Neural progenitor cell (in vitro differentiated cells): ENCODE data around the gene DISP3. TPM values are rescaled to one million over a fixed set of nuclear protein-coding genes. Genes with fewer than 3 reads are reported as not detected.

ENCODE experiments used
- DNase-seq: peaks from one replicate; pipeline ENCODE4 v3.0.0-alpha.2; 2016; ENCODE audit warnings: low spot score
- H2AFZ ChIP-seq: fragments of 200-600 bp; sonication (generic); replicated peaks from 2 replicates; pipeline ENCODE4 v1.6.1; 2016; ENCODE audit warnings: antibody characterized with exemption
- H3F3A ChIP-seq: fragments of 200-600 bp; sonication (generic); 2 replicates; pipeline ENCODE4 v1.6.1; 2016; ENCODE audit warnings: antibody characterized with exemption, low read depth
- H3K27ac ChIP-seq: fragments of 200-600 bp; sonication (generic); 2 replicates; pipeline ENCODE4 v1.5.1; 2016; ENCODE audit warnings: mild to moderate bottlenecking
- H3K27me3 ChIP-seq: fragments of 200-600 bp; sonication (generic); 2 replicates; pipeline ENCODE4 v1.6.1; 2016; ENCODE audit warnings: mild to moderate bottlenecking, moderate library complexity
- H3K36me3 ChIP-seq: fragments of 200-600 bp; sonication (generic); 2 replicates; pipeline ENCODE4 v1.5.1; 2016
- H3K4me1 ChIP-seq: fragments of 200-600 bp; sonication (generic); 2 replicates; pipeline ENCODE4 v1.6.1; 2016; ENCODE audit warnings: mixed run types
- H3K4me2 ChIP-seq: fragments of 200-600 bp; sonication (generic); 2 replicates; pipeline ENCODE4 v1.6.1; 2016
- H3K4me3 ChIP-seq: fragments of 200-600 bp; sonication (generic); 2 replicates; pipeline ENCODE4 v1.5.1; 2016
- H3K79me2 ChIP-seq: fragments of 200-600 bp; sonication (generic); 2 replicates; pipeline ENCODE4 v1.6.1; 2016; ENCODE audit warnings: low read depth
- H3K9ac ChIP-seq: fragments of 200-600 bp; sonication (generic); 2 replicates; pipeline ENCODE4 v1.6.1; 2016
- H3K9me3 ChIP-seq: fragments of 200-600 bp; sonication (generic); 2 replicates; pipeline ENCODE4 v1.5.1; 2016; ENCODE audit warnings: low read depth
- H4K20me1 ChIP-seq: fragments of 200-600 bp; sonication (generic); 2 replicates; pipeline ENCODE4 v1.6.1; 2016; ENCODE audit warnings: low read depth
- H3K27ac Mint-ChIP-seq: 3 replicates; pipeline ENCODE4 v1.8.0; 2021; ENCODE audit warnings: mixed read lengths
- H3K27me3 Mint-ChIP-seq: 2 replicates; pipeline ENCODE4 v1.8.0; 2022; ENCODE audit warnings: low read depth, mild to moderate bottlenecking, inconsistent platforms, moderate library complexity, mixed read lengths; ENCODE audit not compliant: insufficient read depth
- H3K36me3 Mint-ChIP-seq: 3 replicates; pipeline ENCODE4 v1.8.0; 2021; ENCODE audit warnings: mixed read lengths
- H3K4me1 Mint-ChIP-seq: 3 replicates; pipeline ENCODE4 v1.8.0; 2021; ENCODE audit warnings: mixed read lengths
- H3K4me3 Mint-ChIP-seq: 3 replicates; pipeline ENCODE4 v1.8.0; 2021; ENCODE audit warnings: mild to moderate bottlenecking, moderate library complexity, mixed read lengths
- H3K9me3 Mint-ChIP-seq: 3 replicates; pipeline ENCODE4 v1.8.0; 2020; ENCODE audit warnings: mixed read lengths
- EZH2 ChIP-seq: fragments of 200-600 bp; sonication (generic); IDR thresholded peaks from 2 replicates; pipeline ENCODE4 v1.6.1; 2017; ENCODE audit warnings: antibody characterized with exemption, mild to moderate bottlenecking, moderate library complexity
- EZH2phosphoT487 ChIP-seq: fragments of 200-600 bp; sonication (generic); IDR thresholded peaks from 2 replicates; pipeline ENCODE4 v1.6.1; 2017; ENCODE audit warnings: antibody characterized with exemption
- total RNA-seq: library from RNA; depleted of rRNA; stranded (reverse); fragments of >200 nt; gene quantifications from 2 replicates; pipeline ENCODE4 v1.2.3, GENCODE V29; 2015; ENCODE audit warnings: low replicate concordance
- TF ChIP-seq, protein P1 (sequence below): fragments of 200-600 bp; sonication (generic); IDR thresholded peaks from 2 replicates; pipeline ENCODE4 v1.5.1; 2017; ENCODE audit warnings: antibody characterized with exemption, mild to moderate bottlenecking

The DISP3 gene
- total RNA-seq, 1 donor from 2014 or later, result 2.0 TPM

DNA sequence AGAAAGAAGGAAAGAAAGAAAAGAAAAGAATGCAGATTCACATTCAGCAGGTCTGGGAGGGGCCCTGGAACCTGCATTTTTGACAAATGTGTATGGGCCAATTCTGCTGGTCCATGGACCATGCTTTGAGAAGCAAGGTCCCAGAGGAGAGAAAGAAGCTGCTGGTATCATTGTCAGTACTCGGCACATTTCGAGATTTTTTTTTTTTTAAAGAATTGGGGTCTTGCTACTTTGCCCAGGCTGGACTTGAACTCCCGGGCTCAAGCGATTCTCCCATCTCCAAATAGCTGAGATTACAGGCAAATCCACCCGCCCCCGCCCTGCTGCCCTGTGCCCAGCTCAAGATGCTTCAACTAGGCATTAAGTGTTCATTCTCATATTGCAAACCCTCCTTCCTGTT, 13.6 kb upstream of the DISP3 start:
- no peaks in the 10 kb centered on the region for H3K27me3 ChIP-seq
- peaks cover 8% of the 10 kb centered on the region for H3K27me3 Mint-ChIP-seq
- no peaks in the 10 kb centered on the region for H3K9me3 Mint-ChIP-seq
- no peak overlapping the region for H3K4me2 ChIP-seq
- H3K4me1 ChIP-seq, result no peaks in the 10 kb centered on the region
- H3K9ac ChIP-seq, result no peak overlapping the region
- H3K4me3 ChIP-seq, result no peak overlapping the region
- no peaks in the 10 kb centered on the region for H3K36me3 Mint-ChIP-seq
- H3K36me3 ChIP-seq, result no peaks in the 10 kb centered on the region
- peaks cover 7% of the 10 kb centered on the region for H3K4me1 Mint-ChIP-seq
- H3K9me3 ChIP-seq, result no peaks in the 10 kb centered on the region
- H3F3A ChIP-seq, result no peaks in the 10 kb centered on the region
- no peak overlapping the region for H2AFZ ChIP-seq
- TF ChIP-seq EZH2, result no peak
- TF ChIP-seq, protein P1, sequence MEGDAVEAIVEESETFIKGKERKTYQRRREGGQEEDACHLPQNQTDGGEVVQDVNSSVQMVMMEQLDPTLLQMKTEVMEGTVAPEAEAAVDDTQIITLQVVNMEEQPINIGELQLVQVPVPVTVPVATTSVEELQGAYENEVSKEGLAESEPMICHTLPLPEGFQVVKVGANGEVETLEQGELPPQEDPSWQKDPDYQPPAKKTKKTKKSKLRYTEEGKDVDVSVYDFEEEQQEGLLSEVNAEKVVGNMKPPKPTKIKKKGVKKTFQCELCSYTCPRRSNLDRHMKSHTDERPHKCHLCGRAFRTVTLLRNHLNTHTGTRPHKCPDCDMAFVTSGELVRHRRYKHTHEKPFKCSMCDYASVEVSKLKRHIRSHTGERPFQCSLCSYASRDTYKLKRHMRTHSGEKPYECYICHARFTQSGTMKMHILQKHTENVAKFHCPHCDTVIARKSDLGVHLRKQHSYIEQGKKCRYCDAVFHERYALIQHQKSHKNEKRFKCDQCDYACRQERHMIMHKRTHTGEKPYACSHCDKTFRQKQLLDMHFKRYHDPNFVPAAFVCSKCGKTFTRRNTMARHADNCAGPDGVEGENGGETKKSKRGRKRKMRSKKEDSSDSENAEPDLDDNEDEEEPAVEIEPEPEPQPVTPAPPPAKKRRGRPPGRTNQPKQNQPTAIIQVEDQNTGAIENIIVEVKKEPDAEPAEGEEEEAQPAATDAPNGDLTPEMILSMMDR, result no peak
- H3K27ac ChIP-seq, result no peak overlapping the region
- H4K20me1 ChIP-seq, result no peaks in the 10 kb centered on the region
- H3K79me2 ChIP-seq, result no peaks in the 10 kb centered on the region
- H3K4me3 Mint-ChIP-seq, result no peak overlapping the region
- no peak overlapping the region for H3K27ac Mint-ChIP-seq
- no peak for DNase-seq

DNA sequence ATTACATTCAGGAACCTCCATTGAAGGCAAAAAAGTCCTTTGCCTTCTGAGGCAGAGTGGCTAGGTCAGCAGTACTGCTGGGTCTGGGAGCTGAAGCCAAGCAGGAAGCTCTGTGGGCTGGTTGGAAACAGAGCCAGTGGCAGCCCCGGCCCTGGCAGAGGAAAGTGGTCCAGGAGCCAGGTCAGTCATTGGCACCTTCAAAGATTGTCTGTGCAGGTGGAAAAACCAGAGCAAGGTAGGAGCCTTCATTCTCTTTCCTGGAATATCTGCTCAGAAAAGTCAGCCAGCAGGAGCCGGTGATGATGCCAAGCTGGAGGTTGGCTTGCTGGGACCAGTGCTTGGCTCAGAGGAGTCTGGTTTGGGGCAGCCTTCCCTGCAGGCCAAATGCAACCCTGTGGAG, 12.5 kb upstream of the DISP3 start:
- Histone ChIP-seq H3K27ac (no peak overlapping the region), H3K27me3 (no peaks in the 10 kb centered on the region), H2AFZ (no peak overlapping the region), H3K4me3 (no peak overlapping the region), H3K36me3 (no peaks in the 10 kb centered on the region), H3K9me3 (no peaks in the 10 kb centered on the region), H3K4me1 (no peaks in the 10 kb centered on the region), H4K20me1 (no peaks in the 10 kb centered on the region), H3K9ac (no peak overlapping the region), H3F3A (no peaks in the 10 kb centered on the region), H3K4me2 (no peak overlapping the region), H3K79me2 (no peaks in the 10 kb centered on the region)
- no peak for DNase-seq
- Mint-ChIP-seq H3K27me3 (peaks cover 10% of the 10 kb centered on the region), H3K4me1 (peaks cover 7% of the 10 kb centered on the region), H3K36me3 (no peaks in the 10 kb centered on the region), H3K4me3 (no peak overlapping the region), H3K9me3 (no peaks in the 10 kb centered on the region), H3K27ac (no peak overlapping the region)
- no peak for TF ChIP-seq EZH2
- TF ChIP-seq, protein P1, result no peak
- no peak for TF ChIP-seq EZH2phosphoT487

DNA sequence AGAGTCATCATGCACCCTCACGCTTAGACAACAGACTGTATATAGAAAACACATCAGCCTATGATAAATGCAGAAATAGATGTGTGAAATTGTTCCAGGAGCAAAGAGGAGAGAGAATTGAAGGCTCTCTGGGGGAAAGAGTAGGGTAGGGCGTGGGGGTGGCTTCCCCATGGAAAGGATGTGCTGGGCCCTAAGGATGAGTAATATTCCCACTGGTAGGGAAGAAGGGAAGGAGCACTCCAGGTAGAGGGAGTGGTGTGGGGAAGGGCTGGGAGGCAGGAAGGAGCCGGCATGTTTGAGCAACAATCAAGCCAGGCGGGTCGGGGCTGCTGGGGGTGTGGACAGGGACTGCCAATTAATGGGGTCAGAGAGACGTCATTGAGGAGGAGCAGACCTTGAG, 10.1 kb upstream of the DISP3 start:
- Histone ChIP-seq H2AFZ (no peak overlapping the region), H3K4me2 (no peak overlapping the region), H3K79me2 (no peaks in the 10 kb centered on the region), H3K4me1 (no peaks in the 10 kb centered on the region), H3K36me3 (no peaks in the 10 kb centered on the region), H4K20me1 (peaks cover 2% of the 10 kb centered on the region), H3K9ac (no peak overlapping the region), H3K27ac (no peak overlapping the region), H3K4me3 (no peak overlapping the region), H3K9me3 (no peaks in the 10 kb centered on the region), H3K27me3 (no peaks in the 10 kb centered on the region), H3F3A (no peaks in the 10 kb centered on the region)
- TF ChIP-seq EZH2phosphoT487 (no peak), EZH2 (no peak)
- TF ChIP-seq, protein P1, result no peak
- Mint-ChIP-seq H3K4me3 (no peak overlapping the region), H3K4me1 (no peaks in the 10 kb centered on the region), H3K27me3 (peaks cover 22% of the 10 kb centered on the region), H3K9me3 (no peaks in the 10 kb centered on the region), H3K36me3 (no peaks in the 10 kb centered on the region), H3K27ac (no peak overlapping the region)
- DNase-seq, result no peak

DNA sequence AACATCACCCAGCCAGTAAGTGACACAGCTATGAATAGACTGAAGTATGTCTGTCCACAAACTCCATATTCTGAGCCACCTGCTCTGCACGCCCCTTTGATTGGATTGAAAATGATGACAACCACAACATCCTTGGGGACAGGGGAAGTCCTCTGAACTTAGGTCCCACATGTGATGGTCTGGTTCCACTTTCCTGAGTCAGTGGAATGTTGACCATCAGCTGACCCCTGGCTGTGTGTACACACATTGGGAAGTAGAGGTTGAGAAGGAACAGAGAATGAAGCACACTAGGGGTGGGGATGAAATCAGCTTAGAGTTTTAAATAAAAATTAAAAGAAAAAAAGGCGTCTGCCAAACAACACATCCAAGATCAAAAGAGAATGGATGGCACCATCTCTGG, 8.0 kb upstream of the DISP3 start:
- TF ChIP-seq EZH2phosphoT487, result no peak
- TF ChIP-seq EZH2, result no peak
- TF ChIP-seq, protein P1, result no peak
- H3K36me3 Mint-ChIP-seq, result no peaks in the 10 kb centered on the region
- H3K4me2 ChIP-seq, result no peak overlapping the region
- no peak overlapping the region for H3K27ac ChIP-seq
- peaks cover 29% of the 10 kb centered on the region for H3K27me3 Mint-ChIP-seq
- no peaks in the 10 kb centered on the region for H3K4me1 Mint-ChIP-seq
- H3K9ac ChIP-seq, result no peak overlapping the region
- H3K4me1 ChIP-seq, result no peaks in the 10 kb centered on the region
- H3K27me3 ChIP-seq, result peaks cover 10% of the 10 kb centered on the region
- H3K9me3 Mint-ChIP-seq, result no peaks in the 10 kb centered on the region
- H3K4me3 Mint-ChIP-seq, result no peak overlapping the region
- H3K36me3 ChIP-seq, result no peaks in the 10 kb centered on the region
- no peaks in the 10 kb centered on the region for H3K9me3 ChIP-seq
- H3K4me3 ChIP-seq, result no peak overlapping the region
- peaks cover 11% of the 10 kb centered on the region for H4K20me1 ChIP-seq
- H3K27ac Mint-ChIP-seq, result no peak overlapping the region
- no peaks in the 10 kb centered on the region for H3K79me2 ChIP-seq
- no peak for DNase-seq
- no peaks in the 10 kb centered on the region for H3F3A ChIP-seq
- H2AFZ ChIP-seq, result no peak overlapping the region
